ENCODE data around the gene ZNF253.
"Not testable (repeated sequence)": the region's sequence is repeated elsewhere in the genome, so short reads cannot be mapped to it uniquely, and the experiment has no call there.

Gene ZNF253

DNA sequence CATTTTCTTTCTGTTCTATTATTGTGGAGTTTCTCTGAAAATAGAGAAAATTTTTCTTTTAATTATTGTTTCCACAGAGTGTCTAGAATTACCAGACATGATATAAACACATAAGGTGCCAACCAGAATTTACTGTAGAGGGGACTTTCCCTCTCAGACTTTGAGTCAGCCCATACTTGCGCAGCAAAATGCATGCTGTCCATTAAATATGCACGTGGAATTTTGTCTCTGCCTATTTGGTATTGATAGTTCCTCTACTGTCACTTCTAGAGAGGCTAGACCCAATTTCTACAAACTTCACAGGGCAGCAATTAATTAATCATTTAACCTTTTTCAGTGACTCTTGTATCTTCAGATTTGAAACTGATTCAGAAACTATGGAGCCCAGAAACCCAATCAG lies 44.0 kb downstream of the ZNF253 start:
- no peak for DNase-seq
- no peak overlapping the region for H3K4me3 ChIP-seq (ENCODE audit: low read depth, low read length)
- in situ Hi-C loops (cut with HindIII; ENCODE audit: low pct_ligation_motif_present, low sequenced_read_pairs), result no loop called here
- H3K27ac ChIP-seq, result no peak overlapping the region
- no peaks in the 10 kb centered on the region for H3K27me3 ChIP-seq (replicated peaks)
- H3K36me3 ChIP-seq (replicated peaks), result no peaks in the 10 kb centered on the region
- TF ChIP-seq, protein P1, sequence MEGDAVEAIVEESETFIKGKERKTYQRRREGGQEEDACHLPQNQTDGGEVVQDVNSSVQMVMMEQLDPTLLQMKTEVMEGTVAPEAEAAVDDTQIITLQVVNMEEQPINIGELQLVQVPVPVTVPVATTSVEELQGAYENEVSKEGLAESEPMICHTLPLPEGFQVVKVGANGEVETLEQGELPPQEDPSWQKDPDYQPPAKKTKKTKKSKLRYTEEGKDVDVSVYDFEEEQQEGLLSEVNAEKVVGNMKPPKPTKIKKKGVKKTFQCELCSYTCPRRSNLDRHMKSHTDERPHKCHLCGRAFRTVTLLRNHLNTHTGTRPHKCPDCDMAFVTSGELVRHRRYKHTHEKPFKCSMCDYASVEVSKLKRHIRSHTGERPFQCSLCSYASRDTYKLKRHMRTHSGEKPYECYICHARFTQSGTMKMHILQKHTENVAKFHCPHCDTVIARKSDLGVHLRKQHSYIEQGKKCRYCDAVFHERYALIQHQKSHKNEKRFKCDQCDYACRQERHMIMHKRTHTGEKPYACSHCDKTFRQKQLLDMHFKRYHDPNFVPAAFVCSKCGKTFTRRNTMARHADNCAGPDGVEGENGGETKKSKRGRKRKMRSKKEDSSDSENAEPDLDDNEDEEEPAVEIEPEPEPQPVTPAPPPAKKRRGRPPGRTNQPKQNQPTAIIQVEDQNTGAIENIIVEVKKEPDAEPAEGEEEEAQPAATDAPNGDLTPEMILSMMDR (IDR thresholded peaks at IDR 0.05; ENCODE audit: low read depth, low read length, missing control alignments), result no peak

DNA sequence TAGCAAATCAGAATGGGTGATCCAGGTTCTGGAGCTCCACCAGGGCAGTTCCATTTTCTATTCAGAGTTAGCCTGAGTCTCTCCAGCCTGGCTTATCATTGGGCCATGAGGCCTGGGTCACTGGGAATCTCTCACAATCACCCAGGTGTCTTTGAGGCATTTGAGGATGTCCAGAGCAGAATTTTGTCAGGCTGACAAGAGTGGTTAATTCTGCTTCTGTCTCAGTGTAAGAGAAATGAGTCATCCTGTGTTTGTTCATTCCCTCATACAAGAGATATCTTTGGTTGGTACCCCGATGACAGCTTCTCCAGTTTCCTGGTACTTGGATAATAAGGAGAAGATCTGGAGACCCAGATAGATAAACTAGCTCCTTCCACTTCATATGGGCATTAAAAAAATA lies 45.5 kb downstream of the ZNF253 start:
- peak; percentile 60 for DNase-seq
- H3K36me3 ChIP-seq (replicated peaks), result no peaks in the 10 kb centered on the region
- peak overlapping the region; percentile 77 for H3K27ac ChIP-seq
- H3K4me3 ChIP-seq (ENCODE audit: low read depth, low read length), result no peak overlapping the region
- TF ChIP-seq, protein P1 (IDR thresholded peaks at IDR 0.05; ENCODE audit: low read depth, low read length, missing control alignments), result no peak
- no peaks in the 10 kb centered on the region for H3K27me3 ChIP-seq (replicated peaks)
- in situ Hi-C loops (cut with HindIII; ENCODE audit: low pct_ligation_motif_present, low sequenced_read_pairs), result no loop called here

DNA sequence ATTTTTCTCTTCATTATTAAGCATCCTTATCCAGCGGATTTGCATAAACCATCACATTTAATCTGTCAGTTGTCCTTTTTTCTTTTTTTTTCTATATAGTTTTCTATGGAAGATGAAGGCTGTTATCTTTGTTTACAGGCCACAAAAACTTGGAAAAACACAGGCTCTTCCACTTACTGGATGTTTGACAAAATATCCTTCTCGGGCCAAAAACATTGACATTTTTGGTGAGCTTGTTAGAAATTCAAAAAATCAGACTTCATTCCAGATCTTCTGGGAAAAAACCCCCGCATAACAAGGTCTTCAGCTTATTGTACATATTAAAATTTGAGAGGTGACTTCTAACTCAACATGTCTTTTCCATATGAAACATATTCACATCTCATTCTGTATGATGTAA lies 48.9 kb downstream of the ZNF253 start:
- no peak for DNase-seq
- H3K27ac ChIP-seq, result no peak overlapping the region
- TF ChIP-seq, protein P1 (IDR thresholded peaks at IDR 0.05; ENCODE audit: low read depth, low read length, missing control alignments), result no peak
- H3K36me3 ChIP-seq (replicated peaks), result peaks cover 5% of the 10 kb centered on the region
- H3K27me3 ChIP-seq (replicated peaks), result no peaks in the 10 kb centered on the region
- in situ Hi-C loops (cut with HindIII; ENCODE audit: low pct_ligation_motif_present, low sequenced_read_pairs), result no loop called here
- H3K4me3 ChIP-seq (ENCODE audit: low read depth, low read length), result no peak overlapping the region

DNA sequence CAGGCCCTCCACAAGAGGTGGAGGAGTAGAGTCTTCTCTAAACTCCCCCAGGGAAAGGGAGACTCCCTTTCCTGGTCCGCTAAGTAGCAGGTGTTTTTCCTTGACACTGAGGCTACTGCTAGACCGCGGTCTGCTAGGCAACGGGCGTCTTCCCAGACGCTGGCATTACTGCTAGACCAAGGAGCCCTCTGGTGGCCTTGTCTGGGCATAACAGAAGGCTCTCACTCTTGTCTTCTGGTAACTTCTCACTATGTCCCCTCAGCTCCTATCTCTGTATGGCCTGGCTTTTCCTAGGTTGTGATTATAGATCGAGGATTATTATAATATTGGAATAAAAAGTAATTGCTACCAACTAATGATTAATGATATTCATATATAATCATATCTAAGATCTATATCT lies 64.7 kb downstream of the ZNF253 start:
- H3K27ac ChIP-seq; H3K27me3 ChIP-seq (replicated peaks); H3K4me3 ChIP-seq (ENCODE audit: low read depth, low read length); in situ Hi-C loops (cut with HindIII; ENCODE audit: low pct_ligation_motif_present, low sequenced_read_pairs); DNase-seq: not testable (repeated sequence)
- H3K36me3 ChIP-seq (replicated peaks), result peaks cover 25% of the 10 kb centered on the region
- TF ChIP-seq, protein P1 (IDR thresholded peaks at IDR 0.05; ENCODE audit: low read depth, low read length, missing control alignments), result peak; percentile 30

DNA sequence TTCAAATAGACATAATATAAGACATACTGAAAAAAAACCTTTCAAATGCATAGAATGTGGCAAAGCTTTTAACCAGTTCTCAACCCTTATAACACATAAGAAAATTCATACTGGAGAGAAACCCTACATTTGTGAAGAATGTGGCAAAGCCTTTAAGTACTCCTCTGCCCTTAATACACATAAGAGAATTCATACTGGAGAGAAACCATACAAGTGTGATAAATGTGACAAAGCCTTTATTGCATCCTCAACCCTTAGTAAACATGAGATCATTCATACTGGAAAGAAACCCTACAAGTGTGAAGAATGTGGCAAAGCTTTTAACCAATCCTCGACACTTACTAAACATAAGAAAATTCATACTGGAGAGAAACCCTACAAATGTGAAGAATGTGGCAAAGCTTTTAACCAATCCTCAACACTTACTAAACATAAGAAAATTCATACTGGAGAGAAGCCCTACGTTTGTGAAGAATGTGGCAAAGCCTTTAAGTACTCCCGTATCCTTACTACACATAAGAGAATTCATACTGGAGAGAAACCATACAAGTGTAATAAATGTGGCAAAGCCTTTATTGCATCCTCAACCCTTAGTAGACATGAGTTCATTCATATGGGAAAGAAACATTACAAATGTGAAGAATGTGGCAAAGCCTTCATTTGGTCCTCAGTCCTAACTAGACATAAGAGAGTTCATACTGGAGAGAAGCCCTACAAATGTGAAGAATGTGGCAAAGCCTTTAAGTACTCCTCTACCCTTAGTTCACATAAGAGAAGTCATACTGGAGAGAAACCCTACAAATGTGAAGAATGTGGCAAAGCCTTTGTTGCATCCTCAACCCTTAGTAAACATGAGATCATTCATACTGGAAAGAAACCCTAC lies 68.0 kb downstream of the ZNF253 start:
- H3K27me3 ChIP-seq (replicated peaks); in situ Hi-C loops (cut with HindIII; ENCODE audit: low pct_ligation_motif_present, low sequenced_read_pairs); DNase-seq; H3K4me3 ChIP-seq (ENCODE audit: low read depth, low read length); H3K27ac ChIP-seq: not testable (repeated sequence)
- H3K36me3 ChIP-seq (replicated peaks), result peaks cover 15% of the 10 kb centered on the region

DNA sequence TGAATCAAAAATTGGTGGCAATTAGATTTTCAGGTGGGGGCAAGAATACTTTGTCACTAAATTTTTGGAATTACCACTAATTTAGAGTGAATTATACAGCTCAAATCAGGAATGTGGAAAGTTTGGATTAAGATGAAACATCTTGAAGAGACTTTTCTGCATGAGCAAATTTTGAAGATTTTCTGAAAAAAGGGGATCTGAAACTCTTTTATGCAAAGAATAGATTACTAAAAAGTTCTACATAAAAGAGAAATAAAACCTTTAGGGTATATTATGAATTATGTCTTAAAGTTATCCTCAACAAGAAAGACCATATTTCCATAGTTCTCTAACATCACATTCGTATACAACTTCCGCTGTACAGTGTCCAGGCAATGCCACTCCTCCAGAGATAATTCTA lies 71.7 kb downstream of the ZNF253 start:
- no peaks in the 10 kb centered on the region for H3K27me3 ChIP-seq (replicated peaks)
- no peak for DNase-seq
- H3K27ac ChIP-seq, result no peak overlapping the region
- H3K4me3 ChIP-seq (ENCODE audit: low read depth, low read length), result no peak overlapping the region
- in situ Hi-C loops (cut with HindIII; ENCODE audit: low pct_ligation_motif_present, low sequenced_read_pairs), result no loop called here
- H3K36me3 ChIP-seq (replicated peaks), result peaks cover 10% of the 10 kb centered on the region
- TF ChIP-seq, protein P1 (IDR thresholded peaks at IDR 0.05; ENCODE audit: low read depth, low read length, missing control alignments), result no peak
